NCI-H187 (cell line): Measurements from ENCODE around the gene CHRNB1.
A peak's percentile ranks its signal among the peaks of the same experiment; 100 is the strongest.
"Not testable (repeated sequence)": the region's sequence is repeated elsewhere in the genome, so short reads cannot be mapped to it uniquely, and the experiment has no call there.

ENCODE experiments used
- DNase-seq, 2 experiments: peaks; one replicate each; lab custom pipeline; 2025; lab: John Stamatoyannopoulos, UW

CHRNB1 gene

DNA sequence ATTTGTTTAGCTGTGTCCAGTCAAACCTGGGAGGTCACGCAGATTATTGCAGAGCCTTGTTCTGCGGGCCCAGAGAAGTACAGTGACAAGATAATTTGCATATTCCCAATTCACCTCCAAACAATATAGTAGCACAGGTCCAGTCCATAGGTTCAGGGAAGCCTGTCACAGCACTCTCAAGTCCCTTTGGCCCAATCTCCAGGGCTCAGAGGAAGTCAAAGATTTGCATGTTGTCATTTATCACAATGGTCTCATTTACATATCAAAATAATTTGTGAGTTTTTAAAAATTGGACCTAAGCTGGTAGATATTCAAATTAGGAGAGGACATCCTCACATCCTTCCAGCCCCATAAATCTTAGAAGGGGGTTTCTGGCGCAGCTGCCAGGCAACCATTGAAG, 22.6 kb downstream of the CHRNB1 start:
- DNase-seq: no peak

- DNase-seq: no peak
Observed at GRCh38 chr17:7468290-7468689, 23.4 kb downstream of the CHRNB1 start.

GRCh38 chr17:7468804-7469389, 24.0 kb downstream of the CHRNB1 start:
- no peak for DNase-seq

DNA sequence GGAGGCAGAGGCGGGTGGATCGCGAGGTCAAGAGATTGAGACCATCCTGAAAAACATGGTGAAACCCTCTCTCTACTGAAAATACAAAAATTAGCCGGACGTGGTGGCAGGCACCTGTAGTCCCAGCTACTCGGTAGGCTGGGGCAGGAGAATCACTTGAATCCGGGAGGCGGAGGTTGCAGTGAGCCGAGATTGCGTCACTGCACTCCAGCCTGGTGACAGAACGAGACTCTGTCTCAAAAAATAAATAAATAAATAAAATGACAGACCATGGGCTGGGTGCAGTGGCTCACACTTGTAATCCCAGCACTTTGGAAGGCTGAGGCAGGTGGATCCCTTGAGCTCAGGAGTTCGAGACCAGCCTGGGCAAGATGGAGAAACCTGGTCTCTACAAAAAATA, 25.0 kb downstream of the CHRNB1 start:
- not testable (repeated sequence) for DNase-seq

- not testable (repeated sequence) for DNase-seq
Observed at GRCh38 chr17:7470457-7470973, 25.7 kb downstream of the CHRNB1 start.

DNA sequence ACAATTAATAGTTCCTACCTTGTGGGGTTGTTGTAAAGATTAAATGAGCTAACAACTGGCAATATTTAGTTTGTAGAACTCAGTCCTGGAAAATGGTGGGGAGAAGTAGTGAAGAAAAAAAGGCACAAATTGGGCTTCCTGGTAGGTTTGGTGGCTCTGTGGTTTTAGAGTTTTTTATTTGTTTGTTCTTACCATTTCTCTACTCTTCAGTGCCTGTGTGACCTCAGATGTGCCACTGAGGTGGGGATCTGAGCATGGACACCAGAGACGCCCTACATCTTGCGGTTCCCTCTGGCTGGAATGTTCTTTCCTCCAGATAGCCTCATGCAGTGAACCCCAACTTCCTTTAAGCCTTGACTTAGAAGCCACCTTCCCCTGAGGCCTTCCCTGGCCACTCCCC, 26.9 kb downstream of the CHRNB1 start:
- DNase-seq: no peak

DNA sequence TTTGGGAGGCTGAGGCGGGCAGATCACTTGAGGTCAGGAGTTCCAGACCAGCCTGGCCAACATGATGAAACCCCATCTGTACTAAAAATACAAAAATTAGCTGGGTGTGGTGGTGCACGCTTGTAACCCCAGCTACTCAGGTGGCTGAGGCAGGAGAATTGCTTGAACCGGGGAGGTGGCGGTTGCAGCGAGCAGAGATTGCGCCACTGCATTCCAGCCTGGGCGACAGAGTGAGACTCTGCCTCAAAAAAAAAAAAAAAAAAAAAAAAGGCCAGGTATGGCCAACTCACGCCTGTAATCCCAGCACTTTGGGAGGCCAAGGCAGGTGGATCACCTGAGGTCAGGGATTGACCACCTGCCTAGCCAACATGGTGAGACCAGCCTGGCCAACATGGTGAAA, 29.9 kb downstream of the CHRNB1 start:
- DNase-seq: not testable (repeated sequence)

DNA sequence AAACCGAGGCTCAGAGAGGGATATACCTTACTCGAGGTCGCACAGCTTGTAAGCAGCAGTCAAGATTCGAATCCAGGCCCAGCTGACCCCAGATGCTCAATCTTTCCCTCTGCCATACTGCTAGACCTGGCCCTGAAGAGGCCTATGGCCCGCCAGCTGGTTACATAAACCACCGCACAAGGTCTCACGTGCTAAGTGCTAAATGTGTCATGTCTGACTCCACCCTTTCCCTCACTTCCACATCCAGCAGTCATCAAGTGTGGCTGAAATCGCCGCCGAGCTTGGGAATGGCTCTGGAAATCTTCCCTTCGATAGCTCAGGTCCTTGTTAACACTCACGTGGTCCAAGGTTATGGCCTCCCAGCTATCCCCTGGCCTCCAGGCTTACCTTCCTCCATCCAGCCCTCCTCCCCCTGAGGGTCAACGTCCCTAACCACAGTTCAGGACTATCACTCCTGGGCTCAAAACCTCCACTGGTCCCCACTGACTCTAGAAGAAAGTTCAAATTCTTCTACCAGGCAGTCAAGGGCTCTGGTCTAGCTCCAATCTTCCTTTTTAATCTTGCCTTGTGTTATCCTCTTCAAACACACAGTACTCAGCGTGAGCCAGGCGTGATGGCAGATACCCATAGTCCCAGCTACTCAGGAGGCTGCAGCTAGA, 31.0 kb downstream of the CHRNB1 start:
- no peak for DNase-seq

DNA sequence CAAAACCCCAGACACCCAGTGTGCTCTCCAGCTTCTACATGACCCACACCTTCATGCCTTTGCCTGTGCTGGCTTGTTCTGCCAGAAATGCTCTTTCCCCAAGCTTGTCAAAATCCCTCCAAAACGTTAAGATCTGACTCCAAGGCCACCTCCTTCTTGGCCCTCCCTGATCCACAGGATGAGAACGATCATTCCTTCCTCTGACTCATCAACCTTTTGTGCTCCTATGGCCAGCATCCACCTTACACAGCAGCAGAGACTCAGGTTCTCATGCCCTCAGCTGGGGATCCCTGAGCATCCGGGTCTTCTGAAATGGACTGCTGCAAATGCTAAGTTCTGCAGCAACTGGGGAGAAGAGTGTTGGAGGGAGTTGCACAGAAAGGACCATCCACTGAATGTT, 31.6 kb downstream of the CHRNB1 start:
- DNase-seq: no peak

GRCh38 chr17:7476951-7477350, 32.1 kb downstream of the CHRNB1 start:
- DNase-seq: no peak

DNA sequence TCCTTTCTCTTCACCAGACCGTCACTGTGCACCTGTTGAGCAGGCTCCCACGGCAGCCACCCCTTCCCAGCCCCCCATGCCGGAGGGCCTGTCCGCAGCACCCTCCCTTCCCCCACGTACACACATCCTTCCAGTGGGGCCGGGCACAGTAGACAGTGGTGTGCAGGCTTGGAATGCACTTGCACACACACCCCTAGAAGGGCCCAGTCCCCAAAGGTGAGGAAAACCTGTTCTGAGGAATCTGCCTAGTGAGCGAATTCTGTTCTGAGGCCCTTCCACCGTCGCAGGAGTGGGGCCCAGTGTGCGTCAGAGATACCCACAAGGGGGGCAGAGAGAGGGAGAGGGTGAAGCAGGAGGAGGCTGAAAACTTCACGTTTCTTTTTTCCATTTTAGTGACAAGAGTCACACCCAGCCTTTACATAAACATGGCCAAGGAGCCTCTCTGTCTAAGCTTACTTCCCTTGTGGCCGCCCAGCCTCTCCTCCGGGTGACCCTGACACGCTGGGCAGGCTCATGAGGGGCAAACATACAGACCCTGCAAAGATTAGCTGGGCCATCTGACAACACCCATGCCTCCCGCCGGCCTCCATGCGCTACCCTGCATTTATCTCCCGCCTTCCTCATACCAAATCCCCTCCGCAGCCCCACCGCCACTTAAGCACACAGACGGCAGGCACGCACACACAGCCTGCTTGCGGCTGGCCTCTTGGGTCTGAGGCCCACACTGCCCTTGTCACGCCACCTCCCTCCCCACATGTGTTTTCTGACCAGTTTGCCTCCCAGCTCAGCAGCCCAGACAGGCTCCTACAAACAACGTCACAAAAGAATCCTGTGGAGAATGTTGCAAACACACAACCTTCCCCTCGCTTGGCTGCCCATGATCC, 32.8 kb downstream of the CHRNB1 start:
- no peak for DNase-seq

GRCh38 chr17:7478276-7479212, 33.7 kb downstream of the CHRNB1 start:
- no peak for DNase-seq

DNA sequence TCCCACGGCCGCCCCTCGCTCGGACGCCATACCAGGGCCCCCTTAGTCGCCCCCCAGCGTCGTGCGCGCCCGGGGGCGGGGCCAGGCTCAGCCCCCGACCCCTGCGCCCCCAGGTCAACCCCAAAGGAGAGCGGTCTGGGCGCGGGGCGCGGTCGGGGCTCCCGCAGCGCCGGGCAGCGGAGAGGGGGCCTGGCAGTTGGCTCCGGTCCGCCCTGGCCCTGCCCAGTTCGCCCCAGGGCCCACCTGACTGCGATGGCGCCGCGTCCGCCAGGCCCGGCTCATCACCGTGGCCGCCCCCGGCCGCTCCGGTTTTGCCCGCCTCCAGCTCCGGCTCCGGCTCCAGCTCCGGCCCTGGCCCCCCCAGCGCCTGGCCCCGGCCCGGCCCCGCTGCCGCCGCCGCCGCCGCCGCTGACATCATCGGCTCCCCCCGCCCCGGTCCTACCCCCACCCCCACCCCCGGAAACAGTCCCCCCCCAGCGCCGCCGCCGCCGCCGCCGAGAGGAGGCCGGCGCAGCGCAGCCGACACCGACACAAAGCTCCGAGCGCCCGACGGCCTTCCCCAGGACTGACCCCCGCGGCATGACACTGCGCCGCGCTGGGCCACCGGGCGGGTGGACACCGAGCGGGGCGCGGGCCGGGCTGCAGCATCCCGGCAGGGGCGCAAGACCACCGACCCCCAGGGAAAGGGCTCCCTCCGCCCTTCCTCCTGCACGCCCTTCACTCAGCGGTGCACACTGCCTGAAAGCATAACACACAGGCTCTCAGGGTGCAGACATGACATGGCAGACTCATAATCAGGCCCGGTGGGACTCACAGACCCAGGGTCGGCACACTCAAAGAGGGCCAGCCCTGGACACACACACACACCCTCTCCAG, 34.6 kb downstream of the CHRNB1 start, which contains the start of gene ZBTB4:
ZBTB4 (minus strand) TSS at position 419 of the 876 bp plus-strand sequence. CDS start 12,830 bp downstream, outside the sequence.
- no peak for DNase-seq

DNA sequence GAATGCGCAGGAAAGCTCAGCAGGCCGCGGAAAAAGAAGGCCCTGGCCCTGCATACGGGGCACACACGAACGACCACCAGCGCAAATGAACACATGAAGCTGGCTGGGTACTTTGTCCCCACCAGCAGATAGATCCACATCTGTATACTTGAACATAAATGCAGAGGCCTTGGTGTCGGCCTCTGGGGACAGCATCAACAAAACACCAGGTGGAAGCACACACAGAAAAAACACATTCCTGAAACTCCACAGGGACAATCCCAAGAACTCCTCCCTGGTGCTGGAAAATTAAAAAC, 35.2 kb downstream of the CHRNB1 start:
- DNase-seq: no peak

DNA sequence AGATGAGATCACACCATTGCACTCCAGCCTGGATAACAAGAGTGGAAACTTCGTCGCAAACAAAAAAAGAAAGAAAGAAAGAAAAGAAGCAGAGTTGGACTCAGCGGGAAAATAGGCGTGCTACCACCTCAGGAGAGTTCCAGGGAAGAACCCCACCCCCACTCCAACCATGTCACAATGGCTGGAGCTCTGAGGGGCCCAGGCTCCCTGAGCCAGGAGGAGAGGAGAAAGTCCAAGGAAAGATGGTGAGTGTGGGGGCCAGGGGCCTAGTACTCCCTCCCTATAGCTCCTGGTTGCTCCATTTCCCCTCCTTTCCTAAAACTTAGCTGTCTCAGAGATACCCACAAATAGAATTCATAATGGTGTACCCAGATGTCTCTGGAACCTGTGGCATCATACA, 36.4 kb downstream of the CHRNB1 start, which contains the start of gene SLC35G6:
SLC35G6 (plus strand) TSS at position 172 of the 400 bp plus-strand sequence; CDS start at position 243, 71 bp downstream.
- not testable (repeated sequence) for DNase-seq

GRCh38 chr17:7481842-7482741, 37.2 kb downstream of the CHRNB1 start:
- not testable (repeated sequence) for DNase-seq

DNA sequence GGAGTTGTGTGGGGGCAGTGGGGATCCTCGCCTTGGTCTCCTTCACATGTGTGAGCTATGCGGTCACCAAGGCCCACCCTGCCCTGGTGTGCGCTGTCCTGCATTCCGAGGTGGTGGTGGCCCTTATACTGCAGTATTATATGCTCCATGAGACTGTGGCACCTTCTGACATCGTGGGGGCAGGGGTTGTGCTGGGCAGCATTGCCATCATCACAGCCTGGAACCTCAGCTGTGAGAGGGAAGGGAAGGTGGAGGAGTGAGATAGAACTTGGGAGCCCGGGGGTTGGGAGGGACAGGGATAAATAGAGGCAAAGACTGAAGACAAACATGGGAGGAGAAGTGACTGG, 37.9 kb downstream of the CHRNB1 start:
- not testable (repeated sequence) for DNase-seq

DNA sequence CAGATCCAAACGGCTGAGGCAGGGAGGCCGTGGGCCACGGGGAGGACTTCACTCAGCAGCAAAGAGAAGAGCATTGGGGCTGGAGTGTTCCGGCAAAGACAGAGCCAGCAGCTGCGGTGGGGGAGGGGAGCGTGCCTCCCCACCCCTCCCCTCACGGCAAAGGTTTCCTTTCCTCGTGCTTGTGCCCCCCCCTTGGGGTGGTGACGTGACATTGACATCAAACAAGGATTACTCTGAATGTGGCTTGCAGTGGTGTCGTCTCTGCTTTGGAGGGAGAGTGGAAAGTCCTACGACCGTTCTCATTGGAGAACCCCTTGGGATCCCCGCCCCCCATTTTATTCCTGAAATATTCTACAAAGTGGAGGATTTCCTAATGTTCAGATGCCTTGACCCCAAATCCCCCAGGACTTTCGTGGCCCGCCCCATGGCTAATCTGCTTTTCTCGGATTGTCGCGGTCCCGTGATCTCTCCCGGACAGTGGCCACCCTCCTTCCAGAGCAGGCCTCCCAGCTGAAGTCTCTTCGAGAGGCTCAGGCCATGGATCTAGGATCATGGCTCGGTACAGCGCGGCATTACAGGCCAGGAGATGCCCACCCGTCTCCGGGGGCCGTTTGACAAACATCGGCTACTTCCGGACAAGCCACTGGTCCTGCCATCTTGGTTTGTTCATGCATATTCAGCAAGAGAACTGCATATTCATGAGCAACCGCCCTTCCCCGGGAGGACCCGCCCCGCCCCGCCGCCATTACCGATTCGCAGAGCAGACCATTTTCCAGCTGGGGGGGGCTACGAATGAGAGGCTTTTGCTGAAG, 38.6 kb downstream of the CHRNB1 start:
- peak; percentile 67 to 90 for DNase-seq
